Chondrocyte (in vitro differentiated cells): ENCODE measurements around the gene INTS1. TPM values are rescaled to one million over a fixed set of nuclear protein-coding genes. Genes with fewer than 3 reads are reported as not detected.

ENCODE experiments used
- DNase-seq: peaks from one replicate; pipeline ENCODE4 v3.0.0; 2021; ENCODE audit warnings: mixed read lengths, low spot score
- H3K27ac Mint-ChIP-seq: one replicate; pipeline ENCODE4 v1.8.0; 2021; ENCODE audit warnings: mild to moderate bottlenecking, moderate library complexity, mixed read lengths; ENCODE audit not compliant: unreplicated experiment
- H3K27me3 Mint-ChIP-seq: 2 replicates; pipeline ENCODE4 v1.8.0; 2021; ENCODE audit warnings: low read depth, mixed read lengths
- H3K36me3 Mint-ChIP-seq: 2 replicates; pipeline ENCODE4 v1.8.0; 2021; ENCODE audit warnings: low read depth, mixed read lengths
- H3K4me1 Mint-ChIP-seq: 2 replicates; pipeline ENCODE4 v1.8.0; 2021; ENCODE audit warnings: low read depth, mild to moderate bottlenecking, mixed read lengths
- H3K4me3 Mint-ChIP-seq: one replicate; pipeline ENCODE4 v1.8.0; 2021; ENCODE audit warnings: mild to moderate bottlenecking, moderate library complexity, mixed read lengths; ENCODE audit not compliant: unreplicated experiment
- H3K9me3 Mint-ChIP-seq: 2 replicates; pipeline ENCODE4 v1.8.0; 2021; ENCODE audit warnings: low read depth, mixed read lengths
- total RNA-seq: library from RNA; stranded (reverse); gene quantifications from 3 replicates; pipeline ENCODE4 v1.2.1, GENCODE V29; 2021
- TF ChIP-seq, protein P1 (sequence below): fragments of 200-600 bp; sonication (generic); IDR thresholded peaks from 2 replicates; pipeline ENCODE4 v1.5.0; 2021; ENCODE audit warnings: antibody characterized with exemption, mild to moderate bottlenecking, moderate library complexity

INTS1 gene
- total RNA-seq, 1 donor from 2014 or later, result 80.4 TPM

DNA sequence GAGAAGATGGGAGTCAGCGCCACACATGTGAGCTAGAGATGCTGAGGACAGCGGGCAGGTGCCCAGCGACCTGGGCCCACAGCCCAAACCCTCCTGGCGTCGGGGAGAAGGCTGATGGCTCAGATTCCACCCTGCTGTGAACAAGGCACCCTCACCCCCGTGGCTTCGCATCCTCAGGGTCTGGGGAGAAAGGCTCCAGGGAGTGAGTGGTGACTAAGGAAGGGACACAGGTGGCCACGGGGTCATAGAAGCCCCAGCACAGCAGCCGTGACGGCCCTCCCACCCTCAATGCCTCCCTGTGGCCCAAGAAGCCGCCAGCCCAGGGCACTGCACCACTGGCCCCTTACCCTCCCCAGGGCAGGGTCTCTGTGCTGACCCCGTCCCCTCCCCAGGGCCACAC, 19.6 kb downstream of the INTS1 start:
- Mint-ChIP-seq H3K27me3 (no peaks in the 10 kb centered on the region), H3K9me3 (no peaks in the 10 kb centered on the region), H3K4me3 (no peak overlapping the region), H3K36me3 (peaks cover 22% of the 10 kb centered on the region), H3K4me1 (no peaks in the 10 kb centered on the region), H3K27ac (no peak overlapping the region)
- DNase-seq, result no peak
- TF ChIP-seq, protein P1, sequence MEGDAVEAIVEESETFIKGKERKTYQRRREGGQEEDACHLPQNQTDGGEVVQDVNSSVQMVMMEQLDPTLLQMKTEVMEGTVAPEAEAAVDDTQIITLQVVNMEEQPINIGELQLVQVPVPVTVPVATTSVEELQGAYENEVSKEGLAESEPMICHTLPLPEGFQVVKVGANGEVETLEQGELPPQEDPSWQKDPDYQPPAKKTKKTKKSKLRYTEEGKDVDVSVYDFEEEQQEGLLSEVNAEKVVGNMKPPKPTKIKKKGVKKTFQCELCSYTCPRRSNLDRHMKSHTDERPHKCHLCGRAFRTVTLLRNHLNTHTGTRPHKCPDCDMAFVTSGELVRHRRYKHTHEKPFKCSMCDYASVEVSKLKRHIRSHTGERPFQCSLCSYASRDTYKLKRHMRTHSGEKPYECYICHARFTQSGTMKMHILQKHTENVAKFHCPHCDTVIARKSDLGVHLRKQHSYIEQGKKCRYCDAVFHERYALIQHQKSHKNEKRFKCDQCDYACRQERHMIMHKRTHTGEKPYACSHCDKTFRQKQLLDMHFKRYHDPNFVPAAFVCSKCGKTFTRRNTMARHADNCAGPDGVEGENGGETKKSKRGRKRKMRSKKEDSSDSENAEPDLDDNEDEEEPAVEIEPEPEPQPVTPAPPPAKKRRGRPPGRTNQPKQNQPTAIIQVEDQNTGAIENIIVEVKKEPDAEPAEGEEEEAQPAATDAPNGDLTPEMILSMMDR, result no peak

DNA sequence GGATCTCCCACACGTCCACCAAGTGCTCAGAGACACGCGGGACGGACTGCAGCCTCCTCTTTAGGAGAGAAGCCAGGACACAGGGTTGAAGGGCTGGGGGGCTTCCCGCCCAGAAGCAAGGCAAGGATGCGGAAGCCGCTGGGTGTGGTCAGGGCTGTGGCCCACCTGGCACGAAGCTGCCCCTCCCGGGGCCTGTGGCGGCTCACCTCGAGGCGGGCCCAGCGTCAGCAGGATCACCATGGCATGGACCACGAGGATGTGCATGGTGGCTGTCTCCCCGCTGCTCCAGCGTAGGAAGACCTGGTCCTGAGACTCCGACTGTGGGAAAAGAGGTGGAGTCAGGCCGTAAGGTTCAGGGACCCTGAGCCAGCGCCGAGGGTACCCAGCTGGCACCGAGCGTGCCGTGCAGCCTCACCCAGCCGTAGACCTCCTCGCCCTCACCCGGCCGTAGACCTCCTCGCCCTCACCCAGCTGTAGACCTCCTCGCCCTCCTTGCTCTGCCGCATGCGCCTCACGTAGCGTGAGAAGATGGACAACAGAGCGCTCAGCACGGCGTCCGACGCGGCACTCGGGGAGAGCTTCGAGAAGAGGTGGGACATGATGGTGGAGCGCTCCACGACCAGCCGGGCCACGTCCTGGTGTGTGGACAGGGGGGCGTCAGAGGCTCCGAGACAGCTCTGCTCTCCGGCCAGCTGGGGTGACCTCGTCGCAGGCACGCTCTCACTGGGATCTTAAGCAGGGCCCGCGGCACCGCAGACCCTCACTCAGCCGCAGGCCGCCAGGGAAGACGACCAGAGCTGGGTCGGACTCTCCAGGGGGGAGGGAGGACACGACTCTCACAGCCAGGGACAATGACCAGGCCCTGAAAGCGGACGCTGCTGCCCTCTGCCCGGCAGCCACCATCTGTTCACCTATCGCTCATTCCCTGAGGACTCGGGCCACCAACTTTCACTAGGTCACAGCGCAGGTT, 20.4 kb downstream of the INTS1 start:
- H3K27me3 Mint-ChIP-seq, result no peaks in the 10 kb centered on the region
- TF ChIP-seq, protein P1, result no peak
- H3K9me3 Mint-ChIP-seq, result no peaks in the 10 kb centered on the region
- no peaks in the 10 kb centered on the region for H3K4me1 Mint-ChIP-seq
- DNase-seq, result no peak
- H3K27ac Mint-ChIP-seq, result no peak overlapping the region
- peaks cover 22% of the 10 kb centered on the region for H3K36me3 Mint-ChIP-seq
- H3K4me3 Mint-ChIP-seq, result no peak overlapping the region

DNA sequence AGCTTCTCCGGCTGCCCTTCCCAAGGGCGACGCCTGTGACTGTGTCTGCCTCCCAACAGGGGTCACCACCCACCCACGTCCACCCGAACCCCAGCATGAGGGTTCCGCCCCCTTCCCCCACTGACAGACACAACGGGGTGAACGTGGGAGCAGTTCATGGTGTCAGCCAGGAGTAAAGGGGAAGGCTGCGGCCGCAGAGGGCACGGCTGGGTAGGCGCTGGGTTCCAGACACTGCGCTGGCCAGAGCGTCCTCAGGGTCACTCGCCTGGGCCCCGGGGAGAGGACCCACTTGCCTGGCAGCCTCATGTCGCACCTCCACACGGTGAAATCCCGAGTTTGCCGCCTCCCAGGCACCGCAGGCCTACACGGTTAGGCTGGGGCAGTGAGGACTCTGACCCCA, 21.1 kb downstream of the INTS1 start:
- TF ChIP-seq, protein P1, result no peak
- Mint-ChIP-seq H3K27me3 (no peaks in the 10 kb centered on the region), H3K4me1 (no peaks in the 10 kb centered on the region), H3K4me3 (no peak overlapping the region), H3K36me3 (peaks cover 15% of the 10 kb centered on the region), H3K9me3 (no peaks in the 10 kb centered on the region), H3K27ac (no peak overlapping the region)
- DNase-seq, result no peak

DNA sequence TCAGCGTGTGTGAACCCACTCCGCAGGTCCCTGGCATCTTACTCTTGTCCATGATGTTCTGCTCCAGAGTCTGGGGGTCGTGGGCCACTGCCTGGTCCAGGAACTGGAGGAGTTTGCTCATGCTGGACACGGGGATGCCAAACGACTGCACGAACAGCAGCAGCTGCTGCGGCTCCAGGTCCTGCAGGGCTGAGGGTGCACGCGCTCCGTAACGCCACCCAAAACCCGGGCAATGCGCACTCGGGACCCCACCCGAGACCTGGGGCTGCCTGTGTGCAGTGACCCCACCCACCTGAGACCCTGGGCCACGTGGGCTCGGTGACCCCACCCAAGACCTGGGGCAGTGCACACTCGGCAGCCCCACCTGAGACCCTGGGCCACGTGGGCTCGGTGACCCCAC, 22.9 kb downstream of the INTS1 start:
- Mint-ChIP-seq H3K27ac (no peak overlapping the region), H3K36me3 (peaks cover 18% of the 10 kb centered on the region)

DNA sequence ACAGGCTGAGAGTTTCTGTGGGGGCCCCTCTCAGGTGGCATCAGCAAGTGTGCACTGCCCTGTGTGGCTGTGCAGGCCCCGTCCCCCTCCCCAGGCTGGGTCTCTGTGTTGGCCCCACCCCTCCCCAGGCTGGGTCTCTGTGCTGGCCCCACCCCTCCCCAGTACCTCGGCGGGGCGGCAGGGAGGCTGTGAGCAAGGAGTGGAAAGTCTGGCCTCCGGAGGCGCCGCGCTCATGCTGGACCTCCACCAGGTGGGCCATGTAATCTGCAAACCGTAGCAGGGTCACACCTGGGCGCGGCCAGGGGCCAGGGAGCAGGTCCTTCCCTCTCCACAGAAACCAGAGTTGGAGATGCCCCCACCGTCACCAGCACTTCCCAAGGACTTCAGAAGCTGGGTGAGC, 23.5 kb downstream of the INTS1 start:
- Mint-ChIP-seq H3K27me3 (no peaks in the 10 kb centered on the region), H3K4me3 (no peak overlapping the region), H3K36me3 (peaks cover 15% of the 10 kb centered on the region), H3K27ac (no peak overlapping the region), H3K4me1 (no peaks in the 10 kb centered on the region), H3K9me3 (no peaks in the 10 kb centered on the region)
- TF ChIP-seq, protein P1, result no peak
- DNase-seq, result no peak

More for the DNA sequence above, 22.9 kb downstream of the INTS1 start:
- H3K4me1 Mint-ChIP-seq, result no peaks in the 10 kb centered on the region
- no peak for DNase-seq
- no peaks in the 10 kb centered on the region for H3K27me3 Mint-ChIP-seq
- H3K9me3 Mint-ChIP-seq, result no peaks in the 10 kb centered on the region
- TF ChIP-seq, protein P1, result no peak
- H3K4me3 Mint-ChIP-seq, result no peak overlapping the region
